ENCODE data around the gene FAM111A.

The FAM111A gene

DNA sequence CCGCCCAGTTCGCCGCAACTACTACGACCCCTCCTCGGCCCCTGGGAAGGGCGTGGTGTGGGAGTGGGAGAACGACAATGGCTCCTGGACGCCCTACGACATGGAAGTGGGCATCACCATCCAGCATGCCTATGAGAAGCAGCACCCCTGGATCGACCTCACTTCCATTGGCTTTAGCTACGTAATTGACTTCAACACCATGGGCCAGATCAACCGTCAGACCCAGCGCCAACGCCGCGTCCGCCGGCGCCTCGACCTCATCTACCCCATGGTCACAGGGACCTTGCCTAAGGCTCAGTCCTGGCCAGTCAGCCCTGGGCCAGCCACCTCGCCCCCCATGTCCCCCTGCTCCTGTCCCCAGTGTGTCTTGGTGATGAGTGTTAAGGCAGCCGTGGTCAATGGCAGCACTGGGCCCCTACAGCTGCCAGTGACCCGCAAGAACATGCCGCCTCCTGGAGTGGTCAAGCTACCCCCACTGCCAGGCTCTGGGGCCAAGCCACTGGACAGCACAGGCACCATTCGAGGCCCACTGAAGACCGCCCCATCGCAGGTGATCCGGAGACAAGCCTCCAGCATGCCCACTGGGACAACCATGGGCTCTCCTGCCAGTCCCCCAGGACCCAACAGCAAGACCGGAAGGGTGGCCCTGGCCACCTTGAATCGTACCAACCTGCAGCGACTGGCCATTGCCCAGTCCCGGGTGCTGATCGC, 39.2 kb downstream of the FAM111A start:
- peaks cover 64% of the 10 kb centered on the region for H3K4me1 Mint-ChIP-seq
- no peaks in the 10 kb centered on the region for H3K9me3 Mint-ChIP-seq
- H3K4me3 Mint-ChIP-seq, result no peak overlapping the region
- H3K36me3 Mint-ChIP-seq (ENCODE audit: low read depth), result peaks cover 59% of the 10 kb centered on the region
- no peak for TF ChIP-seq CTCF (IDR thresholded peaks at IDR 0.05; ENCODE audit: unreplicated experiment in 3 of 3)
- no peak overlapping the region for H3K27ac Mint-ChIP-seq
- H3K27me3 Mint-ChIP-seq (ENCODE audit: low read depth), result no peaks in the 10 kb centered on the region

GRCh38 chr11:59182457-59183151, 39.9 kb downstream of the FAM111A start:
- H3K27ac Mint-ChIP-seq, result peak overlapping the region in 2 of 3 experiments; percentile 33 to 91
- H3K4me3 Mint-ChIP-seq, result no peak overlapping the region
- H3K27me3 Mint-ChIP-seq (ENCODE audit: low read depth), result no peaks in the 10 kb centered on the region
- peak in 2 of 3 experiments; percentile 7 to 32 for TF ChIP-seq CTCF (IDR thresholded peaks at IDR 0.05; ENCODE audit: unreplicated experiment in 3 of 3)
- H3K36me3 Mint-ChIP-seq (ENCODE audit: low read depth), result peaks cover 59% of the 10 kb centered on the region
- H3K9me3 Mint-ChIP-seq, result no peaks in the 10 kb centered on the region
- H3K4me1 Mint-ChIP-seq, result peaks cover 64% of the 10 kb centered on the region

- H3K27ac Mint-ChIP-seq, result peak overlapping the region; percentile 29 to 91 (median 86)
- peaks cover 57% of the 10 kb centered on the region for H3K36me3 Mint-ChIP-seq (ENCODE audit: low read depth)
- H3K27me3 Mint-ChIP-seq (ENCODE audit: low read depth), result no peaks in the 10 kb centered on the region
- no peaks in the 10 kb centered on the region for H3K9me3 Mint-ChIP-seq
- H3K4me1 Mint-ChIP-seq, result peaks cover 62% of the 10 kb centered on the region
- H3K4me3 Mint-ChIP-seq, result peak overlapping the region in 1 of 3 experiments; percentile 39
- no peak for TF ChIP-seq CTCF (IDR thresholded peaks at IDR 0.05; ENCODE audit: unreplicated experiment in 3 of 3)
Measured at GRCh38 chr11:59183771-59184170, 41.1 kb downstream of the FAM111A start.

- H3K36me3 Mint-ChIP-seq (ENCODE audit: low read depth), result peaks cover 60% of the 10 kb centered on the region
- H3K27me3 Mint-ChIP-seq (ENCODE audit: low read depth), result no peaks in the 10 kb centered on the region
- H3K27ac Mint-ChIP-seq, result peak overlapping the region; percentile 72 to 94 (median 91)
- H3K4me3 Mint-ChIP-seq, result peak overlapping the region in 2 of 3 experiments; percentile 5 to 11
- peaks cover 64% of the 10 kb centered on the region for H3K4me1 Mint-ChIP-seq
- no peak for TF ChIP-seq CTCF (IDR thresholded peaks at IDR 0.05; ENCODE audit: unreplicated experiment in 3 of 3)
- H3K9me3 Mint-ChIP-seq, result no peaks in the 10 kb centered on the region
Measured at GRCh38 chr11:59184691-59185339, 42.2 kb downstream of the FAM111A start.

- no peak for TF ChIP-seq CTCF (IDR thresholded peaks at IDR 0.05; ENCODE audit: unreplicated experiment in 3 of 3)
- peak overlapping the region in 1 of 3 experiments; percentile 5 for H3K4me3 Mint-ChIP-seq
Measured at GRCh38 chr11:59185386-59185945, 42.8 kb downstream of the FAM111A start.

More at GRCh38 chr11:59185386-59185945, 42.8 kb downstream of the FAM111A start:
- H3K27ac Mint-ChIP-seq, result peak overlapping the region; percentile 72 to 94 (median 91)
- H3K36me3 Mint-ChIP-seq (ENCODE audit: low read depth), result peaks cover 62% of the 10 kb centered on the region
- H3K27me3 Mint-ChIP-seq (ENCODE audit: low read depth), result no peaks in the 10 kb centered on the region
- peaks cover 63% of the 10 kb centered on the region for H3K4me1 Mint-ChIP-seq
- H3K9me3 Mint-ChIP-seq, result no peaks in the 10 kb centered on the region

Data from nephron (organoid).